Activated T-cell treated with anti-CD3 and anti-CD28 coated beads, Interleukin-2, amount 50 U/mL, for 4 hours (primary cell): ENCODE measurements around the gene SCUBE3. TPM values are rescaled to one million over a fixed set of nuclear protein-coding genes. Genes with fewer than 3 reads are reported as not detected.

Experiments
- ATAC-seq, 2 donors: fragments of 200-7000 bp; cut with Tn5 transposase; one replicate each; pipeline ENCODE4 v1.10.0; 2021
- DNase-seq: peaks from one replicate; pipeline ENCODE4 v3.0.0-alpha.2; 2020
- H3K27me3 Mint-ChIP-seq: one replicate; pipeline ENCODE4 v1.8.0; 2021; ENCODE audit warnings: low read depth, mixed read lengths
- H3K36me3 Mint-ChIP-seq: one replicate; pipeline ENCODE4 v1.8.0; 2022; ENCODE audit warnings: mixed read lengths; ENCODE audit not compliant: insufficient read depth
- H3K4me1 Mint-ChIP-seq: one replicate; pipeline ENCODE4 v1.8.0; 2021; ENCODE audit warnings: low read depth, mixed read lengths
- H3K4me3 Mint-ChIP-seq: one replicate; pipeline ENCODE4 v1.8.0; 2021; ENCODE audit warnings: mild to moderate bottlenecking, moderate library complexity, mixed read lengths
- H3K9me3 Mint-ChIP-seq: one replicate; pipeline ENCODE4 v1.8.0; 2021; ENCODE audit warnings: mixed read lengths
- total RNA-seq, 3 donors: library from RNA; stranded (reverse); gene quantifications; one replicate each; pipeline ENCODE4 v1.2.1, GENCODE V29; 2021

Gene SCUBE3
- total RNA-seq, 3 donors from 2014 or later: 0.03 TPM; not detected in 2

- peaks cover 20% of the 10 kb centered on the region for H3K27me3 Mint-ChIP-seq
- H3K36me3 Mint-ChIP-seq: no peaks in the 10 kb centered on the region
- H3K4me3 Mint-ChIP-seq: no peak overlapping the region
- ATAC-seq (no peak), DNase-seq (no peak)
- H3K9me3 Mint-ChIP-seq: no peaks in the 10 kb centered on the region
- H3K4me1 Mint-ChIP-seq: no peaks in the 10 kb centered on the region
These were observed 27.2 kb upstream of the SCUBE3 start for GRCh38 chr6:35186571-35186970.

- peaks cover 2% of the 10 kb centered on the region for H3K4me1 Mint-ChIP-seq
- H3K9me3 Mint-ChIP-seq: no peaks in the 10 kb centered on the region
- no peak for ATAC-seq
- H3K4me3 Mint-ChIP-seq: no peak overlapping the region
- no peaks in the 10 kb centered on the region for H3K36me3 Mint-ChIP-seq
- DNase-seq: no peak
- H3K27me3 Mint-ChIP-seq: peaks cover 10% of the 10 kb centered on the region
These were observed 24.9 kb upstream of the SCUBE3 start for GRCh38 chr6:35188886-35189285.

DNA sequence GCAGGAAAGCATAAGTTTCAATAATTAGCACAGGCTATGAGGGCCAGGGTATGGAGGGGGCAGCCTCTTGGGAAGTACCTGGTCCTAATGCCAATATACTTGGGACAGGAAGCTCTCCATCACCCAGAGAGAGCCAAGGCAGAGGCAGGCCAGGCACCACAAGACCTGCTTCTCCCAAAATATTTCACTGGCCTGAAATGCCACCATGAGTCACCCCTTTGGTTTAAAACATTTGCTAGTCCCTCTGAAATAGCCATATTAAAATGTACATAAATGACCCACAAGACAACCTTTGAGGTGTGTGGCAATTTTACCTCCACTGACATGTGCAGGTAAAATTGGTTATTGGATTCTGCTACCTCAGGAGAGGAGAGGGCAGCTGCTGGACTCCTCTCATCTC lies 23.4 kb upstream of the SCUBE3 start:
- Mint-ChIP-seq H3K36me3 (no peaks in the 10 kb centered on the region), H3K4me3 (no peak overlapping the region), H3K4me1 (peaks cover 5% of the 10 kb centered on the region), H3K9me3 (no peaks in the 10 kb centered on the region), H3K27me3 (peaks cover 9% of the 10 kb centered on the region)
- ATAC-seq (no peak), DNase-seq (no peak)

- DNase-seq (no peak), ATAC-seq (no peak)
- peaks cover 14% of the 10 kb centered on the region for H3K27me3 Mint-ChIP-seq
- no peaks in the 10 kb centered on the region for H3K36me3 Mint-ChIP-seq
- H3K9me3 Mint-ChIP-seq: no peaks in the 10 kb centered on the region
- no peak overlapping the region for H3K4me3 Mint-ChIP-seq
- peaks cover 5% of the 10 kb centered on the region for H3K4me1 Mint-ChIP-seq
These were observed 21.9 kb upstream of the SCUBE3 start for GRCh38 chr6:35191889-35192288.

DNA sequence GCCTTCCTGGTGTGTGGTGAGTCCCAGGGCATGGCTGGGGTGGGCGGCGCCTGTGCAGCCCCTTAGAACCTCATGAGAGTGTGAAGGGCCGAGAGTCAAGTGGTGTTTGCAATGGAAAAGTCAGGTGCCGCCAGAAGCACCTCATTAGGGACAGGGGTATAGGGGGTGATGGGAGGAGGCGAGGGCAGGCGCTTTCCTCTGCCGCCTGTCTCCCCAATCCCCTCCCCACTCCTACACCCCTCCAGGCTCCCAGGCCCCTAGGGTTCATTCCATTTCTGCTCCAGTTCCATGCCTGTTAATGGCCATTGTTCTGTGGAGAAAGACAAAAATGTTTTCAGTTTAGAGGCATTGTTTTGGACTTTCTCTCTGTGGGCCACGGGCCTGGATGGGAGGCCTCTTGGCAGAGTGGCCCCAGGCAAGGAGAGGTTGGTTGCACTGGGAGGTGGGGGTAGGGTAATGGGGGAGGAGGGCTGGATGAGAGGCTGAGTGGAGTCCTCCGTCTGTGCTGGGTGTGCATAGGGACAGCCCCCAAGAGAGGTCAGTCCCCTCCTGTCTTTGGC lies 21.4 kb upstream of the SCUBE3 start:
- Mint-ChIP-seq H3K36me3 (no peaks in the 10 kb centered on the region), H3K27me3 (peaks cover 18% of the 10 kb centered on the region), H3K9me3 (no peaks in the 10 kb centered on the region), H3K4me1 (peaks cover 5% of the 10 kb centered on the region), H3K4me3 (no peak overlapping the region)
- ATAC-seq (no peak), DNase-seq (no peak)

GRCh38 chr6:35194390-35194789 lies 19.4 kb upstream of the SCUBE3 start:
- H3K4me1 Mint-ChIP-seq: peaks cover 5% of the 10 kb centered on the region
- no peak overlapping the region for H3K4me3 Mint-ChIP-seq
- no peaks in the 10 kb centered on the region for H3K36me3 Mint-ChIP-seq
- DNase-seq (no peak), ATAC-seq (no peak)
- H3K9me3 Mint-ChIP-seq: no peaks in the 10 kb centered on the region
- H3K27me3 Mint-ChIP-seq: peaks cover 29% of the 10 kb centered on the region

- no peak overlapping the region for H3K4me3 Mint-ChIP-seq
- H3K27me3 Mint-ChIP-seq: peaks cover 30% of the 10 kb centered on the region
- ATAC-seq (no peak), DNase-seq (no peak)
- peaks cover 5% of the 10 kb centered on the region for H3K4me1 Mint-ChIP-seq
- H3K9me3 Mint-ChIP-seq: no peaks in the 10 kb centered on the region
- no peaks in the 10 kb centered on the region for H3K36me3 Mint-ChIP-seq
These were observed 18.5 kb upstream of the SCUBE3 start for GRCh38 chr6:35195120-35195780.

DNA sequence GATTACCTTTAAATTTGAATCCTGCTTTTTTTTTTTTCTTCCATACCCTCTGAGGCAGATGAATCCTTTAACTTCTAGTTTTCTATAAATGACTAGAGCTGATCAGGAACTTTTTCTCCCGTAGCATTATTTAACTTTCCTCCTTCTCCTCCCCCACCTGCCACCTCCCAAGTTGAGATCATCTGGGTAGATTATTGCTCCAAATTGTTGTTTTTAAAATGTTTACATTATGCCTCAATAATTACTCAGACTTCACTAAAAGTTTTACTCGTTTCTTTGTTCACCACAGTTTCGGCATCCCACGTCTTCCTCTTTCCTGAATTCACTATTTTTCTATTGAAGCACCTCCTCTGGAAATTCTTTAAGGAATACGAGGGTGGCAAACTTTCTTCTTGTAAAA lies 16.6 kb upstream of the SCUBE3 start:
- Mint-ChIP-seq H3K27me3 (peaks cover 25% of the 10 kb centered on the region), H3K4me1 (peaks cover 5% of the 10 kb centered on the region), H3K4me3 (no peak overlapping the region), H3K9me3 (no peaks in the 10 kb centered on the region), H3K36me3 (no peaks in the 10 kb centered on the region)
- DNase-seq (no peak), ATAC-seq (no peak)

DNA sequence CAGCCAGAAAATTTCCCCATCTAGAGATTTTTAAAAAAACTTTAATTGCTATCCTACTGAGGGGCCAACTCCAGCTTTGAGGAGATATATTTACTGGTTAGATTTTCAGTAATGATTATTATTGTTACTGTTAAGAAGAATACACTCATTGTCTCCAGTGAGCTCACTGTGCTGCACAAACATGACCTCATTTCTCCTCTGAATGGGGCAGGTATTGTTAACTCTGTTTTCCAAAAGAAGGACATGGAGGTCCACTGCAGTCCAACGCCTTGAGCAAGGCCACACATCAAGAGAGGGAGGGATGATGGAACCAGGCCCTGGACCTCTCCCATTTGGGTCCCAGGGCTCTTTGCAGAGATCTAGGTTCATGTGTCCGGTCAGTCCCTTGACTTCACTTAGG lies 13.9 kb upstream of the SCUBE3 start:
- Mint-ChIP-seq H3K9me3 (no peaks in the 10 kb centered on the region), H3K36me3 (no peaks in the 10 kb centered on the region), H3K4me1 (no peaks in the 10 kb centered on the region), H3K4me3 (no peak overlapping the region), H3K27me3 (peaks cover 40% of the 10 kb centered on the region)
- DNase-seq (no peak), ATAC-seq (no peak)

DNA sequence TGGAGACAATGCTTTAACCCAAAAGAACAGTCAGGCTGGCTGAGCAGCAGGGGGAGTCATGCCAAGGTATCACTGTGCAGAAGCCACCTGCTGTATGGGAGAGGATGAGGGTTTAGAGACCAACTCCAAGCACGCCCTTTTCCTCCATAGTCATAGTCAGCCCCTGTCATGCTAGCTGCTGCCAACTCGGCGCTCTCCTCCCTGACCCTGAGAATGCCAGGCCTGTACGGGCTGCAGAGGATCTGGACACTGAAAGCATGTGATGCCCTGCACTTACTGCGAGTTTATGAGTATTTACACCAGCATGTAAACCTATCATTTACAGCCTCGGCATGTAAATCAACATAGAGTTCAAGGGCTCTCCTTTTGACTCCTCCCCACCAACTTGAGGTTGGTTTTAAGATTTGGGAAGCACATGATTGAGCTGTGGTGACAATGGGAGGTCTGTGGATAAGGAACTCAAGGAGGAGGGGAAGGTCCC lies 11.7 kb upstream of the SCUBE3 start:
- Mint-ChIP-seq H3K27me3 (peaks cover 46% of the 10 kb centered on the region), H3K4me1 (no peaks in the 10 kb centered on the region), H3K9me3 (no peaks in the 10 kb centered on the region), H3K4me3 (no peak overlapping the region), H3K36me3 (no peaks in the 10 kb centered on the region)
- no peak for DNase-seq
- ATAC-seq: no peak

DNA sequence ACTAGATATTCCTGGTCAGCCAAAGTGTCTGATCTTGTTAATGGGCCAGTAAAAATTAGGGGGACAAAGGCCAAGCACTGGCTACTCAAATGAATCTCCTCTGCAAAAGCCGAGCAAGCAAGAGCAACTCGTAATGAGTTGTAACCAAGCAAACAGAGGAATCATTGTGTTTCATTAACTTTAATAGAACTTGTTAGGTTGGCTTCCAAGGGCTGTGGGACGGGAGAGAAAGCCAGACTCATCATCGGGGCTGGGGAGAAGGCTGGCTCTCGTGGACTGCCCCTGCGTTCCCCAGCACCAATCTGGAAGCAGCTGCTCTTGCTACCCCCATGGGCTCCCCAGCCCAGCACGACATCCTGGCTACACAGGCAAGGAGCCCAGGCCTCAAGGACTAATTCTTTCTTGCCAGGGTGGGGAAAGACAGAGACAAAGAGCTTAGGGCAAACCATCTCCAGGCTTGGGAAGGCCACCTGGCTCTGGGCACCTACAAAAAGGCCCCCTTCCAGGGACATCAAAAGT lies 10.5 kb upstream of the SCUBE3 start:
- Mint-ChIP-seq H3K4me1 (no peaks in the 10 kb centered on the region), H3K4me3 (no peak overlapping the region), H3K9me3 (no peaks in the 10 kb centered on the region), H3K27me3 (peaks cover 45% of the 10 kb centered on the region), H3K36me3 (no peaks in the 10 kb centered on the region)
- ATAC-seq (no peak), DNase-seq (no peak)

GRCh38 chr6:35203680-35204079 lies 10.1 kb upstream of the SCUBE3 start:
- H3K4me1 Mint-ChIP-seq: no peaks in the 10 kb centered on the region
- H3K36me3 Mint-ChIP-seq: no peaks in the 10 kb centered on the region
- H3K4me3 Mint-ChIP-seq: no peak overlapping the region
- ATAC-seq (no peak), DNase-seq (no peak)
- H3K27me3 Mint-ChIP-seq: peaks cover 46% of the 10 kb centered on the region
- H3K9me3 Mint-ChIP-seq: no peaks in the 10 kb centered on the region

DNA sequence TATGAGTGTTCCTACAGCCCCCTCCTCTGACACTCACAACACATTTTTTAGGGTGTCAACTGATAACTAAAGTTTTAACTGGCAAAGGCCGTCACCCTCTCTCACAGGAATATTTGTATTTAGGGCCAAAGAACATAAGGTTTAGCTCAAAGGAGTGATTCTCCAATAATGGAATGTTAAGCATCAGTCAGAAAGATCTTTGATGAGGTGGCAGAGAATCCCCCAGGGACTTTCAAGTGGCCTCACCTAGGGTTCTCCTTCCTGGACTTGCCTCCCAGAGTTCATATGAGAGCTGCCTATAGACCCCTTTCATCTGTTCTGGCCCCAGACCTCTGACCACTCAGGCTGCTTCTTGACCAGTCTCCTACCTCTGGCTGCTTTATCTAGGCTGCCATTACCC lies 7.4 kb upstream of the SCUBE3 start:
- no peaks in the 10 kb centered on the region for H3K4me1 Mint-ChIP-seq
- no peaks in the 10 kb centered on the region for H3K9me3 Mint-ChIP-seq
- ATAC-seq (no peak), DNase-seq (no peak)
- no peaks in the 10 kb centered on the region for H3K36me3 Mint-ChIP-seq
- no peak overlapping the region for H3K4me3 Mint-ChIP-seq
- peaks cover 54% of the 10 kb centered on the region for H3K27me3 Mint-ChIP-seq

DNA sequence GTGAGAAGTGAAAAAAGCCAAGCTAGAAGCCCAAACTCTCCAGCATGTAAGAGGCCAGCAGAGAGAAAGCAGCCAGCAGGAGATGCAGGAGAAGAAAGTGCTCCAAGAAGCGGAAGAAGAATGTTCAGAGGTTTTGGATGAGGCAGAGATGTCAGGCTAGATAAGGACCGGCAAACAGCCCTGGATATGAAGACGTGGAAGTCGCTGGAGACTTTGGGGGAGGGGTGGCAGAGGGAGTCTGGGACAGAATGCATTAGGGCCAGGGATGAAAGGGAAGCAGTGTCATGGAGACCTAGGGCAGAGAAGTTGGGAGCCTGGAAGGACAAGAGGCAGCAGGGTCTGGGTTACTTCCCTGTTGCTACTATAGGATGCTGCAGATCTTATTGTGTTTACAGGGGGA lies 5.3 kb upstream of the SCUBE3 start:
- H3K27me3 Mint-ChIP-seq: peaks cover 71% of the 10 kb centered on the region
- ATAC-seq (no peak), DNase-seq (no peak)
- H3K9me3 Mint-ChIP-seq: no peaks in the 10 kb centered on the region
- peaks cover 6% of the 10 kb centered on the region for H3K4me1 Mint-ChIP-seq
- no peak overlapping the region for H3K4me3 Mint-ChIP-seq
- H3K36me3 Mint-ChIP-seq: no peaks in the 10 kb centered on the region

GRCh38 chr6:35209081-35209480 lies 4.7 kb upstream of the SCUBE3 start:
- no peaks in the 10 kb centered on the region for H3K9me3 Mint-ChIP-seq
- H3K36me3 Mint-ChIP-seq: no peaks in the 10 kb centered on the region
- no peak overlapping the region for H3K4me3 Mint-ChIP-seq
- H3K4me1 Mint-ChIP-seq: peaks cover 6% of the 10 kb centered on the region
- peaks cover 68% of the 10 kb centered on the region for H3K27me3 Mint-ChIP-seq
- no peak for DNase-seq
- no peak for ATAC-seq
